HG03354 (cell line): ENCODE measurements around the gene BAZ1A.
A peak's percentile ranks its signal among the peaks of the same experiment; 100 is the strongest.
"Not testable (repeated sequence)": the region's sequence is repeated elsewhere in the genome, so short reads cannot be mapped to it uniquely, and the experiment has no call there.

ENCODE experiments used
- ATAC-seq: cut with Tn5 transposase; IDR thresholded peaks from one replicate; pipeline ENCODE4 v1.9.1; 2021; ENCODE audit warnings: mild to moderate bottlenecking; ENCODE audit not compliant: unreplicated experiment, poor library complexity, severe bottlenecking

The BAZ1A gene

GRCh38 chr14:34863844-34864243, 11.3 kb downstream of the BAZ1A start:
- ATAC-seq: no peak

- ATAC-seq: no peak
These were observed 16.4 kb downstream of the BAZ1A start for GRCh38 chr14:34858765-34859164.

GRCh38 chr14:34857689-34858449, 17.3 kb downstream of the BAZ1A start:
- ATAC-seq: no peak

- ATAC-seq: no peak
These were observed 22.1 kb downstream of the BAZ1A start for GRCh38 chr14:34853041-34853440.

DNA sequence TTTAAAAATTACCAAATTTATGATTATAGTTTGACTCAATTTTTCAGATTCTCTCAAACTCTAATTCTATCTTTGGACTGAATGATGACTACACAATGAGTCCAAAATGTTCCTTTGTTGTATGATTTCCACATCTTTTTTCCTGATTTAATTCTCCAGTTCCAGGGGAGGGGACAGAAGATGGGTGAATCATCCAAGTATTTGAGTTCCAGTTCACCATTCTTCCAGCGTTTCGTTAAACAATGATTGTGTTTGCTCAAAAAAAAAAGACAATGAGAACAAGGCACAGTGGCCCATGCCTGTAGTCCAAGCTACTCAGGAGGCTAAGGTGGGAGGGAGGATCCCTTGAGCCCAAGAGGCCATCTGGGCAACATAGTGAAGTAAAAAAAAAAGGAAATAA, 23.8 kb downstream of the BAZ1A start:
- ATAC-seq: no peak

DNA sequence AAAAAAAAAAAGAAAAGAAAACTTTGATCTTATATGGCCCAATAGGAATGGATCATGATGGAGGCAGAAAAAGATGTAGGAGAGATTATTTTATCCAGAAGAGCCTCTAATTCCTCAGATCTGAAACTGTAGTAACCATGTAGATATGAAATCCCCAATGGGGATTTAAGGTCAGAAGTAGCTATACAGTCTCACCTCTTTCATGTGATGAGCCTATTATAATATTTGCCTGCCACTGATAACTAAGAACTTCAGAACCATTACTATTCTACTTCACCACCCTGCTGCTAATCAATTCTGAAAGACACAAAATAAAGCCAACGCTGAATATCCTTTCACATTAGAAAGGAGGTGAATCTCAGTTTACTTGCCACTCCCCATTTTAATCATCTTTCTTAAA, 29.3 kb downstream of the BAZ1A start:
- no peak for ATAC-seq

- no peak for ATAC-seq
These were observed 32.1 kb downstream of the BAZ1A start for GRCh38 chr14:34843011-34843554.

- ATAC-seq: no peak
These were observed 37.3 kb downstream of the BAZ1A start for GRCh38 chr14:34837801-34838322.

- ATAC-seq: no peak
These were observed 39.8 kb downstream of the BAZ1A start for GRCh38 chr14:34835312-34835711.

DNA sequence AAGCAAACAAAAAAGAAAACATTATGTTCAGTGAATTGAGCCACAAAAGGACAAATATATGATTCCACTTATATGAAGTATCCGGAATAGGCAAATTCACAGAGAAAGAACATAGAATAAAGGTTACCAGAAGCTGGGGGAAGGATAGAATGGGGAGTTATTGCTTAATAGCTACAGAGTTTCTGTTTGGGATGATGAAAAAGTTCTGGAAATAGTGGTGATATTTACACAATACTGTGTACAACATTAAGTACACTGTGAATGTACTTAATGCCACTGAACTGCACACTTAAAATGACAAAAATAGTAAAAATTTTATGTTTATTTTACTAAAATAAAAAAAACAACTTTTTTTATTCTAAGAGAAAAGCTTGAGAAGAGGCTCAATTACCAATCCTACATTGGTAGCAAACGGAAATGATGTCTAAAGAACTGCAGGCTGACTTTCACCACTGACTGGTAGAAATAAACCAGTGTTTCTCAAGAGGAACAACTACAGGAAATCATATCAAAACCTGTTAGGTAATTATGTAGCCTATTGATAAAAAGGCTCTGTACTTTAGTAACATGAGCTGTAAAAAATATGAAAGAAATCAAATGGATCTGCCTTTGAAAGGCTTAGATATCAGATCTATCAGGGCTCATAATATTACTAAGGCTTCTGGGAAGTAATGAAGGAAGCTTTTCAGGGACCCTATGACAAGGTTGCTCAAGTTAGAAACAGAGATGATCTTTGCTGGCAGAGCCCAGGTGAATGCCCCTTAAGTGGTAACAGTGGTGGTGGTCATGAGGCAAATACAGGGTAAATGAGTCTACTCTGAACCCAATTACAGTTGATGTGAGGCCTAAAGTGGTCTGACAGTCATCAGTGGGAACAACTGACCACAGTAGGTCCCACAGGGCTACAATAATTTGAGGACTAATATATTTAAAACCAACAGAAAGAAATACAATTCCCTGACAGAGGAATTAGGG, 41.3 kb downstream of the BAZ1A start:
- ATAC-seq: peak; percentile 57

- no peak for ATAC-seq
These were observed 48.5 kb downstream of the BAZ1A start for GRCh38 chr14:34826661-34827060.

DNA sequence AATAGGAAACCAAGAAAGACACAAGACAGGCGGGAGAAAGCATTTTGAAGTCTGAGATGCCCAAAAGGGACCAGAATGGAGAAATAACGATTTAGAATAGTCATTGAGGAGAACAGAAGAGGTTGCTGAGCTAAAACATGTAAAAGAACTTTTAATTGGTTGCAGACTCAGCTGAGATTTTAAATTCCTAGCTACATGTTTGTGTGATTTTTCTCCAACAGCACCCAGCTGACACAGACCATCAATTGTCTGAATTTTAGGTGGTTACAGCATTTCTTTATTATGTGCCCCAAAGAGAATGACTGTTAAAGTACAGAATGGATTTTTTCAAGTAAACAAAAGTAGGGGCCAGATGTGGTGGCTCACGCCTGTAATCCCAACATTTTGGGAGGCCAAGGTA, 50.3 kb downstream of the BAZ1A start:
- ATAC-seq: no peak

GRCh38 chr14:34824256-34824655, 50.9 kb downstream of the BAZ1A start:
- no peak for ATAC-seq

GRCh38 chr14:34817768-34818167, 57.4 kb downstream of the BAZ1A start:
- no peak for ATAC-seq

- ATAC-seq: no peak
These were observed 65.1 kb downstream of the BAZ1A start for GRCh38 chr14:34810028-34810427.

DNA sequence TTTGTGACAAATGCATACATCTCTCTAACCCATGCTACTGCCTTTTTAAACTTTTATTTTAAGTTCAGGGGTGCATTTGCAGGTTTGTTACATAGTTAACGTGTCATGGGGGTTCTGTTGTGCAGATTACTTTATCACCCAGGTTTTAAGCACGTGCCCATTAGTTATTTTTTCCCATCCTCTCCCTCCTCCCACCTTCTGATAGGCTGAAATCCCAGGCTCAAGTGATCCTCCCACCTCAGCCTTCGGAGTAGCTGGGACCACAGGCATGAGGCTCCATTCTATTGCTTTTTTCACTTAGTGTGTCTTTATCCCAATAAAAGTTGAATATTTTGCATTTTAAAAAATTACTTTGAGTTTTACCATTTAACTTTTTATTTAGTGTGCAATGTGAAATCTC, 68.9 kb downstream of the BAZ1A start:
- ATAC-seq: no peak

- ATAC-seq: no peak
These were observed 70.2 kb downstream of the BAZ1A start for GRCh38 chr14:34804933-34805332.

DNA sequence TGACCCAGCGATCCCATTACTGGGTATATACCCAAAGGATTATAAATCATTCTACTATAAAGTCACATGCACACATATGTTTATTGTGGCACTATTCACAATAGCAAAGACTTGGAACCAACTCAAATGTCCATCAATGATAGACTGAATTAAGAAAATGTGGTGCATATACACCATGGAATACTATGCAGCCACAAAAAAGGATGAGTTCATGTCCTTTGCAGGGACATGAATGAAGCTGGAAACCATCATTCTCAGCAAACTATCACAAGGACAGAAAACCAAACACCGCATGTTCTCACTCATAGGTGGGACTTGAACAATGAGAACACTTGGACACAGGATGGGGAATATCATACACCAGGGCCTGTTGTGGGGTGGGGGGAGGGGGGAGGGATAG, 76.3 kb downstream of the BAZ1A start:
- not testable (repeated sequence) for ATAC-seq

GRCh38 chr14:34797747-34798583, 77.2 kb downstream of the BAZ1A start:
- ATAC-seq: no peak
